HG03521 (cell line): Measurements from ENCODE around the gene SNTG2.

Experiments
- ATAC-seq: cut with Tn5 transposase; IDR thresholded peaks from one replicate; pipeline ENCODE4 v1.9.1; 2021; ENCODE audit warnings: mild to moderate bottlenecking, moderate library complexity; ENCODE audit not compliant: unreplicated experiment

Gene SNTG2

DNA sequence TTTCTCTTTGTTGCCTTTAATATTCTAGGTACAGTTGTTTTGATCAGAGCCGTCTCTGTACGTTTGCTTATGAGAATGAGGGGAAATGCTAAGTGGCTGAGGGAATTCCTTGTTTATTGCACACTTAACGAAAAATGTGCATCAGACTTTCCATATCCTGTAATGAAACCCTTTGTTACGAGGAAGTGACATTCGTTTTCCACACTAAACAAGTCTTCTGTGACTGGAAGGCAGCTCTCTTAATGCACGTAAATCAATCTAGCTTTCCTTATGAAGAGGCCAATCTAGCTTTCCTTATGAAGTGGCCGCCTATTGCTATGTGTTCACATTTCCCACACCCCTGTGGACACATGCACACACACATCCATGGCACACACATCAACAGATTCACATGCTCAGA is 186.2 kb downstream of the SNTG2 start:
- ATAC-seq = no peak

DNA sequence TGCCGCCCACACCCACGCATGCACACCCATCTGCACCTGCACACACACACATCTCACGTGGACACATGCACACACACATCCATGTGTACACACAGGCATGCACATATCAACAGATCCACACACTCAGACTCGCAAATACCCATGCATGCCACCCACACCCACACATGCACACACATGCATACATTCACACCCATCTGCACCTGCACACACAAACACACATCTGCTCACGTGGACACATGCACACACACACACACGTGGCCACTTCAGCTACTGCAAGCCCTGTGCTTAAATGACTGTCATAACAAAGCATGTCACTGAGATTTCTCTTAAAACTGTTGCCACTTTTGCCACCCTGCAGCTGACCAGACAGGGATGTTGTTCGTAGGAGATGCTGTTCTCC is 186.6 kb downstream of the SNTG2 start:
- no peak for ATAC-seq

DNA sequence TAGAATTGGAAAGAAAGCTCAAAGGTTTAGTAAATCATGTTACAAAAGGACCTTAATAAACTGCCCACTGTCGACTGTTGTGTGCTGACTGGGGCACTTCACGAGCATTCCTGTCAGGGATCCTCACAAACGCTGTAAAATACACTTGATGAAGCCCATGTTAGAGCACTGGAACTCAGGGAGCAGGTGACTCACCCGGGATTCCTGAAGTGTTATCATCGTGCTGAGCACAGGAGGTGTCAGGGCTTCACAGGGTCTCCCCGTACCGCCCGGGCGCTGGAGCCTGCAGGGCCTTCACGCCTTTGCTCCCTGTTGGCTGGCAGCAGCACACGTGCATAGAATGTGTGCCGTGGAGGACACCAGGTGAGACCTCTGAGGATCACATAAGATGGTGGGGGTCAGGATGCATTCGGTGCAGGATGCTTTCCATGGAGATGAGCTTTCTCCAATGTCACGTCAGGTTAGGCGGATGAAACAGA is 187.3 kb downstream of the SNTG2 start:
- no peak for ATAC-seq

DNA sequence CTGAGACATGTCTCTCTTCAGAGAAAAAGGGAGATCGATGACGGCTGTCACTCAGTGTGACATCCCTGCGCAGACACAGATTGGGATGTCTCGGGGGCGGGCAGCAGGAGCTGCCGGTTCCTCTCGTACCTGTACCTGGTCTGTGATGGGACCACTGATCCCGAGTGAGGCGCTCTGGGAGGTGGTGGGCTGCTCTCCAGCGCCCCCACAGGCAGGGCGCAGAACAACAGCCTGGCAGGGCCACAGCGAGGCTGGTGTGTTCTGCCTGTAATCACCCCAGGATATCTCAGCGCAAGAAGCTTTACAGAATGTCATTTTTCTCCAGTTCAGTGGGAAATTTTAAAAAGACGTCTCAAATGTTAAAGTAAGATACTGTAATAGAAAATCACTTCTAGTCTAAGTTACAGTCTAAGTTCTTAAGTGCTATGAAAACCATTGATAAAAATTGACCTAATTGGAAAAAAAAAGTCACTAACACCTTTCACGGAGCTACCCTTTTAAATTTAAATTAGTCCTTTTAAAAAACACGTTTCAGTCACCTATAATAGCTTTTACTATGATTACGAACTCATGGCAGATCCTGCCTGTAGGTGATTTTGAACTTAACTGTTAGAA is 189.8 kb downstream of the SNTG2 start:
- ATAC-seq = peak; percentile 50

DNA sequence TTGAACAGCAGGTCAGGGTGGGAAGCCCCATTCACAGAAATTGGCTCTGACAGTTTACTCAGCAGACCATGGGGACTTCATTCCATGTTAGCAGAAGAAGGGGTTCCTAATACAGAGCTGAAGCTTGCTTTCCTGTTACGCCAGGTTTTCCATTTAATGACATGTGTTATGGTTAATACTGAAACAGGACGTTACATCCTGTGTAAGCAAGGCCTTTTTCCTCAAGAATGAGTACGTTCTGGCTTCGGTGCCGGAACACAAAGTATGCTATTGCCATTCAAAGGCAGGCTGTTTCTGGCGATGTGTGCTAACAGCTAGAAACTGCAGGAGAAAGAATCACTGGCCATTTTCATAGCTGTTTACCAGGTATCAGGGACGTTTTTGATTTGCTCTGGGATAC is 190.4 kb downstream of the SNTG2 start:
- no peak for ATAC-seq

DNA sequence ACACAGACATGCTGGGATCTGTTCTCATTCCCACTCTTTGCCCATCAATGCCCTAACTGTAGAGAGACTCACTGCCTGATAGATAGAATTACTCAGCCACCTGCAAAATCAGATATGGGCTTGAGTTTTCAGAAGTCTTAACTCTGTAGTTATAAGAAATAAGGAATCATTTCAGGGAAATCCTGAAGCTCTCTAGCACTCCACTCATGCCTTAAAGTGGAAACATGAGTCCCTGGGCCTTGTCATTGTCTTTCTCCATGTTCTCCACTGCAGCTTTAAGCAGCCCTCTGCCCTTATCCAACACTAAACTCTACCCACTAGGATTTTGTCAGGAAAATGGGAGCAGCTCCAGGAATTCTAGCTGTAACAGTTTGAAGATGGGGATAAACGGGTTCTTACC is 192.5 kb downstream of the SNTG2 start:
- no peak for ATAC-seq

DNA sequence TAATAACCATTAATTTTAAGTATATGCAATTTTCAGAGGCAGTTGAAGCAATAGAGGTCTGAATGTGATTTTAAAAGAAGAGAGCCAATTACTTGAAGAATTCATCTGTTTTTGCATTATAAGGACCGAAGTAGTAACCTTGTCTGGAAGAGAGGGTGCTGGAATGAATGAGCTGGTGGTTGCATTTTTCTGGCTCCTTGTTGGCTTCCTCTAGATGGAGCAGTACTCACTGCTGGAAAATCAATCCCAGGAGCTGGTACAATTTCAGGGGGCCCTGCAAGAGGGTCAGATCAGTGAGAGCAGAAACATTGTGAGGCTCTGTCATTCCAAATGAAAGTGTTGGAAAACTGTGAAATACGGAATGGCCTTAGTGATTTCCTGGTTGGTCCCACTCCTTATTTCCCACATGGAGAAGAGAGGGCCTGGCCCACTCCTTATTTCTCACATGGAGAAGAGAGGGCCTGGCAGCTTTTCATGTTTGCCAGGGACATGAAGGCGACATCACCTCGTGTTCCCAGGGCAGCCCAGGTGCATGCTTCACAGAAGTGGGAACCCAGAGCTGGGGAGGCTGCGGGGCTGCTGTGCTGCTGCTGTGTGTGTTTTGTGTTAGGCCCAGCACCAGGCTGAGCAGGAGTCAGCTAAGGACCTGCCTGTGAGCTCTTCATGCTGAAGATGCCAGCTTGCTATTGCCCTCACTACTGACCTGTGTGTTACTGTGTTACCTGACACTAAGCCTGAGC is 197.4 kb downstream of the SNTG2 start:
- ATAC-seq = no peak

DNA sequence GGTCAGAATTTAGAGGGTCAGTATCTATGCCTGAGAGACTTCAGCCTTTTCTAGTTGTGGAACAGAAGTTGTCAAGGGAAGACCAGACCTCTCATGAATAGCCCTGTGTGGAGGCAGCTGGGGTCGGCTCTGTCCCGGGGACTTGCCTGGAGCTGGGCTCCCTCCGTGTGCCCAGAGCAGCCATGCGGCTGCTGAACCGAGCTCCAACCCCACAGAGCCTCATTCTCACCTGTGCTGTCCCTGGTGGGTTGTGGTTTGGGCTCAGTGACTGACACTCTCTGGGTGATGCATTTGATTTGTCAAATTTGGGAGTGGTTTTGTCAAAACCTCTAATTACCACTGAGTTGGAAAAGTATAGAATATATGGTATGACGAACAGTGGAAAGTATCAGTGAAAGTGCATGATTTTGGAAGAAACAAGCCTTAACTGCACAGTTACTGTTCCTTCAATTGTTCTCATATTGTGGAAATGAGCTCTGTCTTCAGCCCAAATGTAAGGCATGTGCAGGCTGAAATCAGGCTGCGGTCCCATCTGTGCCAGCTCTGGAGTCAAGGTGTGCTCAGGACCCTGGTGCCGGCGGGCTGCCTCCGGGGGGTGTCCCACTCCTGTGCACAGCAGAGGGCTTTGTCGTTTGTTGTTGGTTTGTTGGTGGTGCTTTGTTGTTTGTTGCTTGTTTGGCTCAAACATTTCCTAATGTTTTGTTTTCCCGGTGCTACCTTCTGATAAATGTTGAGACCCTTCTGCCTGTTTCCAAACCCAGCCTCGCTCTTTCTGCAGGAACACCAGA is 200.3 kb downstream of the SNTG2 start:
- no peak for ATAC-seq

DNA sequence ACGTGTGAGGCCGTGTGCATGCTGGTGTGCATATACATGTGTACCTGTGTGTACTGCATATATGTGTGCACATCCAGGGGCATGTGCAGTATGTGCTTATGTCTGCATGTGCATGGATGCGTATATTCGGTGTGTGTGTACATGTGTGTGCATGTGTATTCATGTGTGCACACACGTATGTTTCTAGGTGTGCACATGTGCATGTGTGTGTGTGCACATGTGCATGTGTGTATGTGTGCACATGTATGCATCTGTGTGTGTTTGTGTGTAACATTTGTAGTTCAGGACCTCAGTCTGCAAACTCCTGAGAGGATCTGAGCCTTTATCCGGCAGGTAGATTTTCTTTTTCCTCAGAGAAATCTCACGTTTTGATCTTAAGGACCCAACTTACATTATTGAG is 201.7 kb downstream of the SNTG2 start:
- ATAC-seq = no peak

DNA sequence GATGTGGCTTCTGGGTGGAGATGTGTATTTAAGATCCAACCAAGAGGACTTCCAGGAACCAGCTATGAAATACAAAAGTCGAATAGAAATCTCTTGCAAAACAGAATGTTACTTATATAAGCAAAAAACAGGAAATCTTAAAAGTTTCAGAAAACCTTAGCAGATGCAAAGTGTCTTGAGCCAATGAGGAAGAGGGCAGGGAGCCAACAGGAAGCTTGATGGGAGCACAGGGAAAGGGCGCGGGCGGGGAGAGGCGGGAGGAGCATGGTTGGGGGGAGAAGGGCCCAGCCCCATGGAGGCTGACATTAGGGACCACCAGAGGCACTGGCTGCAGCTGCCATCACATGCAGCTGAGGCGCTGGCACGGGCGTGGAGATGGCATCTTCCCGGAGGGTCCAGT is 203.3 kb downstream of the SNTG2 start:
- no peak for ATAC-seq

DNA sequence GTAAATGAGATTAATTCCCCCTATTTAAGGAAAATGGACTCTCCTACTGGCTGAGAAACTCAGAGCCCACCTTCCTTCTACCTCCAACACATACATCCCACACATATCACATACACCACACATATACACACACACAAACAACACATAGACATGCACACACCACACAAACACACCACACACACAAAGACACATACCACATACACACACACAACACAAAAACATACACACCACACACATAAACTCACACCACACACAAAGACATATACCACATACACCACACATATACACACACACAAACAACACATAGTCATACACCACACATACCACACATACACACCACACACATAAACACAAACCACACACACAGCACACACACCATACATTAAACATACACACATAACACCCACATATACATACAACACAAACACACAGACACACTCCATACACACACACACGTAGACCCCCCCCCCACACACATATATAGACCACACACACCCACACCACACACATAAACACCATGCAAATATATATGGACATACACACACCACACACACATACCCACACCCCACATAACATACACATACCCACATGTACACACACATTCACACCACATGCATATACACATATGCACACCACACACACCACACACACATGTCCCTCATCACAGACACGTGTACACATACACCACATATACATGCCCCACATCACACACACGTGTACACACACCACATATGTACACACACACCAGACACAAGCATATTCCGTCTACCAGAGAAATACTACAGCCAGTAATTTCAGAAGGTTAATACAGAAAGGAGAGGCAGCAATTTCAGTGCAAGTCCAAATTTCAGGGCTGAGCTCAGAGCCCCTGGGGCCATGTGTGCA is 204.3 kb downstream of the SNTG2 start:
- ATAC-seq = no peak

DNA sequence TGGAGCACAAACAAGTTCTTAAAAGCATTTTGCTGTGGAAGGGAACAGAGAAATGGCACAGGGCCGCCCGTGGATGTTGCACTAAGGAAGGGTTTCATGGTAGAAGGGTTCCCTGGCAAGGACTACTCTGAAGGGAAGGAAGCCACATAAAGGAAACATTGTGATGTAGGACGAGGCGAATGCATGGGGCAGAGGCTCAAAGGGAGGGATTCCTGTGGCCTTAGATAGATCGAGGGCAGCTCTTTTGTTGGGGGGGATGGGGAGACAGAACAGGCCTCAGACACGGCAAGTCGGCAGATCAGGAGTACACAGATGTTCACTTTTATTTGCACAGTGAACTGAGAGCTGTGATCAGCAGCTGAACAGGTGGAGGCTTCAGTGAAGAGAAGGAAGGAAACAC is 205.4 kb downstream of the SNTG2 start:
- ATAC-seq = no peak

DNA sequence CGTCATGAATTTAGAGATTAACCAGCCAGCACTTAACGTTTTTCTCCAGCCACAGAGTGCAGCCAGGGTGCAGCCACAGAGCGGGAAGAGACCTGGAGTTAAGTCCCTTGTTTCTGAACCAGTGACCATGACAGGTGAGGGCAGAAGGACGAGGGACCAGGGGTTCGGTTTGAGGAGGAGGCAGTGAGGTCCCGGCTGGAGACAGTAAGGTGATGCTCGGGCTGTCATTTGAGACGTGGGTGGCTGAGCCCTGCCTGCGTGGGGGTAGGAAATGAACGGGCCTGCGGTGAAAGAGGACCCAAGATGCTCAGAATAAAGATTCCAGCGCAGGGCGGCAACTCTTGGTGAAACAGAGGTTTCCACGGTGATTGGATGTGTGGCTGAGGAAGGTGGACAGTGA is 205.9 kb downstream of the SNTG2 start:
- ATAC-seq = no peak

DNA sequence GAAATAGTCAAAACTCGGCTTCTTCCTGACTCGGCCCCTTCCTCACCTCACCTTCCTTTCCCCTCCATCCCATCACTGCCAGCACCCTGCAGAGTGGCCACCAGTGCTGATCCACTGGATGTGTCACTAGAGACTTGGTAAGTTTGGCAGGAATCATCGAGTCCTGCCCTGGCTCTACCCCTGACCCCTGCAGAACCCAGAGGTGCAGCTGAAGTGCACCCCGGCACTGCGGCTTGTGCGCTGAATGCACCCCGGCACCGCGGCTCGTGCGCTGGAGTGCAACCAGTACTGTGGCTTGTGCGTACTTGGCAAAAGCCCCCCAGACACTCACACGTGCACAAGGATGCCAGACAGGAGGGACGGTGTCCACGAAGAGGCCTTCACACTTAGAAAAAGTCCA is 206.5 kb downstream of the SNTG2 start:
- no peak for ATAC-seq

DNA sequence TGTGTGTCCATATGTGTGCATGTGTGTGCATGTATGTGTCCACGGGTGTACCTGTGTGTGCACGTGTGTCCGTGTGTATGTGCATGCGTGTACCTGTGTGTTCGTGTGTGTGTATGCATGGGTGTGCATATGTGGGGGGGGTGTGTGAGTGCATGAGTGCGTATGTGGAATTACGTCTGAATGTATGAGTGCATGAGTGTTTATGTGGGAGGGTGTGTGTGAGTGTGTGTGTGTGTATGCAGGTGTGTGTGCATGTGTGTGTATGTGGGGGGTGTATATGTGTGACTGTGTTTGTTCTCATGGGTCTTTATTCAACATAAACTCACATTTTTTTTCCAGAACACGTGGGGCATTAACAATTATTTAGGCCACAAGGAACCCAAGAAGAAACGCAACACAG is 208.4 kb downstream of the SNTG2 start:
- ATAC-seq = no peak

DNA sequence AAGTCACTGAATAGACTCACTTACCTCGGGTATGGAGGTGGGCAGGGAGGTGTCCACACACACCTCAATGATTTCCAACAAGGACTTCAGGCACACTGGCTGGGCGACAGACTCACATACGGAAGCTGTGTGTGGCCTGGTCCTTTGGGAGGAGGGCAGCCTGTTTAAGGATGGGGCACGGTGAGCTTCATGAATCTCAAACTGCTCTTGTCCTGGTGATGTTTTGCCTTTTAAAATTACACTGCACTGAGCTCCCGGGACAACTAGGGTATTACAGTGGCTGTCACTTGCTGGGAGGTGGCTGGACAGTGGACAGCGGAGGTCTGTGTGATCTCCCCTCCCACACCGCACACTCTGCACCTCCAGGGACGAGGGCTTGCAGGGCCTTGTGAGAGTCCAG is 211.6 kb downstream of the SNTG2 start:
- ATAC-seq = no peak

DNA sequence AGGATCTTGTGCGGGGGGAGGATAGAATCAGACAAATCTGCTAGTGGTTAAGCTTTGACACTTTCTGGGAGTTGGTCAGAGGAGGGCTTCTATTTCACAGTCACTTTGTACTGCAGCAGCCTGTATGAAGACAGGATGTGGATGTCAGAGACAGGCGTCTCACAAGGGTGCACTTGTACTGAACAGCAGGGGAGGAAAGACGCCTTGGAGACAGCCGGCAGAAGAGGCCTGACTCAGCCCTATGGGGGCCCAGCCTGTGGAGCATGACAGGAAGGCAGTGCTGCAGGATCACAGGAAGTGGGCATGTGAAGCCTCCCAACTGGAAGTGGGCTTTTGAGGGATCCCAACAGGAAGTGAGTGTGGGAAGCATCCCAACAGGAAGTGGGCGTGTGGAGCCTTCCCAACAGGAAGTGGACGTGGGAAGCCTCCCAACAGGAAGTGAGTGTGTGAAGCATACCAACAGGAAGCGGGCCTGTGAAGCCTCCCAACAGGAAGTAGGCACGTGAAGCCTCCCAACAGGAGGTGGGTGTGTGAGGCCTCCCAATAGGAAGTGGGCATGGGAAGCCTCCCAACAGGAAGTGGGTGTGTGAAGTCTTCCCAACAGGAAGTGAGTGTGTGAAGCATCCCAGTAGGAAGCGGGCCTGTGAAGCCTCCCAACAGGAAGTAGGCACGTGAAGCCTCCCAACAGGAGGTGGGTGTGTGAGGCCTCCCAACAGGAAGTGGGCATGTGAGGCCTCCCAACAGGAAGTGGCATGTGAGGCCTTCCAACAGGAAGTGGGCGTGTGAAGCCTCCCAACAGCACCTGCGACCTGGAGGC is 212.3 kb downstream of the SNTG2 start:
- ATAC-seq = no peak

DNA sequence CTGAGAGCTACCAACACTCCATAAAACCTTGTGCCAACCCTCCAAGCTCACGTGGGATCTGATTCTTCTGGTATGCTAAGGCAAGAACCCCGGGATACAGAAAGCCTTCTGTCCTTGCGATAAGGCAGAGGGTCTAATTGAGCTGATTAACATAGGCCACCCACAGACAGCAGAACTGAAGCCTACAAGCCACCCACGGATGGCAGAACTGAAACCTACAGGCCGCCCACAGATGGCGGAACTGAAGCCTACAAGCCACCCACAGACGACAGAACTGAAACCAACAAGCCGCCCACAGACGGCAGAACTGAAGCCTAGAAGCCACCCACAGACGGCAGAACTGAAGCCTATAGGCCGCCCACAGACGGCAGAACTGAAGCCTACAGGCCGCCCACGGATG is 216.3 kb downstream of the SNTG2 start:
- ATAC-seq = no peak

DNA sequence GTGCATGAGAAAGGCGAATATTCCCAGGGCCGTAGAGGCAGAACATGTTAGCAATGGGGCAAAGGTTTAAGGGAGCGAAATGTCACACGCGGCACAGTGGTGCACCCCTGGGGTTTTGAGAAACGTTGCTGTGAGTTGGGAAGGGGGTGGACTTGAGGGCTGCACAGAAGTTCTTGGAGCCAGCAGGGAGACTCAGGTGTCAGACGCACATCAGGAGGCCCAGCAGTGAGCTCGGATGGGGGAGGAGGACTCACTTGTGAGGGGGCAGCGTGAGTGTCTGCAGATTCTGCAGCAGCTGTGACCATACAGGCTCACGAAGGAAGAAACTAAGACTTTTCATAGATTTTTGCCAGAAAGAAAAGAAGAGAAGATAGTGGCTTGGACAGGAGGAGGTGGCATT is 218.2 kb downstream of the SNTG2 start:
- no peak for ATAC-seq

DNA sequence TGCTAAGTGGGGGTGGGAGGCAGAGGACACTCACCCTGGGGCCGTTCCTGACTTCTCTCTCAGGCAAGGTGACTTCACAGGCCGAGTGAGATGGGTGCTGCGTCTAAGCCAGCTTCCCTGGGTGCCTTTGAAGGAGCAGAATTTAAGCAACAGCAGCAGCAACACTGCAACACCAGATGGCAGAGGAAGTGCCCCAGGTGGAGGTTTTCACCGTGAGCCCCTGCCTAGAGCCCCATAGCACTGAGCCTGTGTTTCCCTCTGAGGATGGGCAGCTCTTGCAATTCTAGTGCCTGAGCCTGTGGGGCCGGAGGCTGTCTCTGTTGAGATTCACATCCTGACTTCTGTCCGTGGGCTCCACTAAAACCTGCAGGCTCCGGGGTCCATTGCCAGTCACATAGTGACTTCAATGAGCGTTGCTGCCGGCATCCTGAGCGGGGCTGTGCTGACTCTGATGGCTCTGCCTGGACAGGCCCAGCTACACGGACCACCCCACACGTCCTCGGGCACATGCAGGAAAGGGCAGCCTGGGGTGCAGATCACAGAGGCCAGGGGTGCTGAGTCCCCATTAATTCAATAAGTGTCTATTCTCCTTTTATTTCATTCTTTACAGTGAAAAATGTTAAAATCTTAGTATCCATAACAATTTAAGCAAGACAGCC is 218.8 kb downstream of the SNTG2 start:
- ATAC-seq = no peak
